K562 (cell line): Measurements from ENCODE around the gene GFM2. TPM values are rescaled to one million over a fixed set of nuclear protein-coding genes. Genes with fewer than 3 reads are reported as not detected.
A peak's percentile ranks its signal among the peaks of the same experiment; 100 is the strongest.

ENCODE experiments used
- BRD4 ChIP-seq: fragments of 200-600 bp; sonication (generic); IDR thresholded peaks from 2 replicates; pipeline ENCODE4 v1.6.1; 2017; ENCODE audit warnings: inconsistent platforms
- CHD2 ChIP-seq: IDR thresholded peaks from 2 replicates; pipeline ENCODE4 v1.6.1; 2011; ENCODE audit warnings: low read depth, low read length
- CXXC5 ChIP-seq: fragments of 250-450 bp; sonication (Bioruptor Pico); IDR thresholded peaks from 2 replicates; pipeline ENCODE4 v1.8.0; 2022; ENCODE audit warnings: inconsistent platforms, mild to moderate bottlenecking, moderate library complexity
- ERF ChIP-seq: fragments of 450-650 bp; formaldehyde crosslinking; IDR thresholded peaks from 2 replicates; pipeline ENCODE4 v1.4.0; 2020; ENCODE audit warnings: mild to moderate bottlenecking, mixed read lengths
- FOXJ2 ChIP-seq: fragments of 200-800 bp; sonication (Bioruptor generic); IDR thresholded peaks from 2 replicates; pipeline ENCODE4 v1.6.1; 2016; ENCODE audit warnings: missing genetic modification characterization, missing compliant biosample characterization
- HNRNPUL1 ChIP-seq: fragments of 200-400 bp; formaldehyde crosslinking; IDR thresholded peaks from 2 replicates; pipeline ENCODE4 v1.6.1; 2017; ENCODE audit warnings: low read length
- MAFF ChIP-seq: IDR thresholded peaks from 2 replicates; pipeline ENCODE4 v1.6.1; 2012; ENCODE audit warnings: low read length, improper control_type of control experiment
- MCM7 ChIP-seq, 2 experiments: fragments of 450-650 bp; IDR thresholded peaks; 2 replicates each; pipeline ENCODE4 v1.6.1; 2016 to 2018
- NCOA1 ChIP-seq: fragments of 450-650 bp; IDR thresholded peaks from 2 replicates; pipeline ENCODE4 v1.6.1; 2016; ENCODE audit warnings: low read depth
- PHTF2 ChIP-seq: fragments of 250-450 bp; sonication (Bioruptor Pico); IDR thresholded peaks from 2 replicates; pipeline ENCODE4 v1.5.0; 2021; ENCODE audit warnings: mild to moderate bottlenecking
- PURB ChIP-seq: sonication (generic); formaldehyde crosslinking; IDR thresholded peaks from 2 replicates; pipeline ENCODE4 v1.9.0; 2021; ENCODE audit warnings: low read depth, mild to moderate bottlenecking, missing genetic modification reagents
- SLC30A9 ChIP-seq: fragments of 250-450 bp; sonication (Bioruptor Pico); IDR thresholded peaks from 2 replicates; pipeline ENCODE4 v1.8.0; 2022; ENCODE audit warnings: mild to moderate bottlenecking, moderate library complexity
- SMAD4 ChIP-seq: fragments of 250-450 bp; sonication (Bioruptor Pico); conservative IDR thresholded peaks from 2 replicates; pipeline ENCODE4 v1.8.0; 2021; ENCODE audit warnings: inconsistent platforms, mild to moderate bottlenecking, moderate library complexity
- ZNF134 ChIP-seq: fragments of 250-450 bp; sonication (Bioruptor Pico); conservative IDR thresholded peaks from 2 replicates; pipeline ENCODE4 v1.4.0; 2020
- ZNF146 ChIP-seq: IDR thresholded peaks from one replicate; pipeline ENCODE4 v1.6.1; 2018; ENCODE audit warnings: missing compliant biosample characterization; ENCODE audit not compliant: unreplicated experiment
- ZNF174 ChIP-seq: fragments of 250-450 bp; sonication (Bioruptor Pico); IDR thresholded peaks from 2 replicates; pipeline ENCODE4 v1.4.0; 2020; ENCODE audit warnings: mild to moderate bottlenecking
- ZNF274 ChIP-seq: IDR thresholded peaks from 2 replicates; pipeline ENCODE4 v1.6.1; 2011; ENCODE audit warnings: low read depth, mild to moderate bottlenecking, low read length, moderate library complexity, borderline replicate concordance
- ZNF444 ChIP-seq: fragments of 250-450 bp; sonication (Bioruptor Pico); IDR thresholded peaks from 2 replicates; pipeline ENCODE4 v1.4.0; 2020; ENCODE audit warnings: mild to moderate bottlenecking, moderate library complexity
- ZNF644 ChIP-seq: fragments of 200-800 bp; sonication (Bioruptor generic); IDR thresholded peaks from 2 replicates; pipeline ENCODE4 v1.6.1; 2016; ENCODE audit warnings: low read depth, missing genetic modification characterization, missing compliant biosample characterization
- ZNF75A ChIP-seq: fragments of 450-650 bp; formaldehyde crosslinking; IDR thresholded peaks from 2 replicates; pipeline ENCODE4 v1.4.0; 2020; ENCODE audit warnings: mild to moderate bottlenecking
- polyA plus RNA-seq, 8 experiments: library from polyadenylated mRNA; depleted of rRNA in 4 of 8; stranded (reverse) in 5 of 8; unstranded in 3 of 8; fragments of >200 nt; fragmentation: Nextera tagmentation in 2 of 8; fragmentation: Illumina TruSeq in 1 of 8; extraction: Ambion mirVana in 2 of 8; extraction: Trizol in 1 of 8; gene quantifications; 2 replicates each; pipeline versions ENCODE4 v1.2.1 to v1.2.3, GENCODE V29; 2011 to 2014; ENCODE audit warnings: inconsistent platforms in 1 of 8, missing spikeins in 1 of 8
- total RNA-seq, 7 experiments: library from RNA; depleted of rRNA in 6 of 7; stranded (reverse); fragments of >200 nt in 6 of 7; fragmentation: Illumina TruSeq in 2 of 7; extraction: Trizol in 2 of 7; gene quantifications; 2 replicates each; pipeline versions ENCODE4 v1.2.1 to v1.2.3, GENCODE V29; 2011 to 2021; ENCODE audit warnings: low replicate concordance in 1 of 7
- TF ChIP-seq, protein P1 (sequence below): IDR thresholded peaks from 2 replicates; pipeline ENCODE4 v1.6.1; 2011; ENCODE audit warnings: borderline replicate concordance, low read depth, mild to moderate bottlenecking, moderate library complexity, low read length; ENCODE audit not compliant: insufficient read depth, poor library complexity, severe bottlenecking
- TF ChIP-seq, protein P2 (sequence below): IDR thresholded peaks from 2 replicates; pipeline ENCODE4 v1.6.1; 2014; ENCODE audit warnings: antibody characterized with exemption
- TF ChIP-seq, protein P3 (sequence below), 2 experiments: fragments of 450-650 bp; IDR thresholded peaks; 2 replicates each; pipeline ENCODE4 v1.6.1; 2018; ENCODE audit warnings: mild to moderate bottlenecking in 2 of 2, low read depth in 1 of 2; ENCODE audit not compliant: partially characterized antibody in 2 of 2

The GFM2 gene
- total and polyA plus RNA-seq, 9 of the 15 experiments (the other 6 are each of a cell fraction or from before 2014, with no cell fraction given): 32.8 to 78.2 (median 52.5) TPM

DNA sequence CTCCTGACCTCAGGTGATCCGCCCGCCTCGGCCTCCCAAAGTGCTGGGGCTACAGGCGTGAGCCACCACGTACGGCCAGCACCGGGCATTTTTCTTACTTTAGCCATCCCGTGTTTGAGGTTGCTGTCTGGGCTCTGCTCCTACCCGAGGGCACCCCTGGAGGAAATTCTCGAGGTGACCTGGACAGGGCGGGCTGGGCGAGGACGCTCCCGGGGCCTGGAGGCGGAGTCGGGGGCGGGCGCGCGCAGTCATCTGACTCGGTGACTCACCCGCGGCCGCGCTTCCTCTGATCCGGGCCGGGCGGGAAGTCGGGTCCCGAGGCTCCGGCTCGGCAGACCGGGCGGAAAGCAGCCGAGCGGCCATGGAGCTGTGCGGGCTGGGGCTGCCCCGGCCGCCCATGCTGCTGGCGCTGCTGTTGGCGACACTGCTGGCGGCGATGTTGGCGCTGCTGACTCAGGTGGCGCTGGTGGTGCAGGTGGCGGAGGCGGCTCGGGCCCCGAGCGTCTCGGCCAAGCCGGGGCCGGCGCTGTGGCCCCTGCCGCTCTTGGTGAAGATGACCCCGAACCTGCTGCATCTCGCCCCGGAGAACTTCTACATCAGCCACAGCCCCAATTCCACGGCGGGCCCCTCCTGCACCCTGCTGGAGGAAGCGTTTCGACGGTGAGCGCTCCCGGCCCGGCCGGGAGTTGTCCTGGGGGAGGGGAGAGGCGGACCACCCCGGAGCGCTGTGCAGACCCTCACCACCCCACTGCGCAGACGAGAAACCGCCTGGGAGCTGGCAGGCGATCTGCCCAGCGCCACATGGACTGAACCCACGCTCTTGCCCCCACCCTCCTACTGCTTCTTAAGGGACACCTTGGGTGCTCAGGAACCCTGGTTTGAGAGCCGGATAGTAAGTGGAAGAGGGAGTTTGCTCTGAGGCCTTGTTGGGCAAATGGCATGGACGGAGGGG lies 81.7 kb downstream of the GFM2 start, which contains the start of gene HEXB (continued):
- 0 out of 2 replicates have a peak, but pooled peaks have one; percentile 26 for TF ChIP-seq ZNF134 (CRISPR knock-in tag)
- TF ChIP-seq ZNF146 (CRISPR knock-in tag): no peak
- TF ChIP-seq PURB (CRISPR knock-in tag): no peak
- TF ChIP-seq, protein P1, sequence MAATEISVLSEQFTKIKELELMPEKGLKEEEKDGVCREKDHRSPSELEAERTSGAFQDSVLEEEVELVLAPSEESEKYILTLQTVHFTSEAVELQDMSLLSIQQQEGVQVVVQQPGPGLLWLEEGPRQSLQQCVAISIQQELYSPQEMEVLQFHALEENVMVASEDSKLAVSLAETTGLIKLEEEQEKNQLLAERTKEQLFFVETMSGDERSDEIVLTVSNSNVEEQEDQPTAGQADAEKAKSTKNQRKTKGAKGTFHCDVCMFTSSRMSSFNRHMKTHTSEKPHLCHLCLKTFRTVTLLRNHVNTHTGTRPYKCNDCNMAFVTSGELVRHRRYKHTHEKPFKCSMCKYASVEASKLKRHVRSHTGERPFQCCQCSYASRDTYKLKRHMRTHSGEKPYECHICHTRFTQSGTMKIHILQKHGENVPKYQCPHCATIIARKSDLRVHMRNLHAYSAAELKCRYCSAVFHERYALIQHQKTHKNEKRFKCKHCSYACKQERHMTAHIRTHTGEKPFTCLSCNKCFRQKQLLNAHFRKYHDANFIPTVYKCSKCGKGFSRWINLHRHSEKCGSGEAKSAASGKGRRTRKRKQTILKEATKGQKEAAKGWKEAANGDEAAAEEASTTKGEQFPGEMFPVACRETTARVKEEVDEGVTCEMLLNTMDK: no peak
- no peak for TF ChIP-seq ZNF444 (CRISPR knock-in tag)
- no peak for TF ChIP-seq NCOA1
- TF ChIP-seq BRD4: no peak
- TF ChIP-seq MAFF: no peak
- no peak for TF ChIP-seq MCM7 (IDR thresholded peaks at IDR 0.05)
- TF ChIP-seq, protein P2, sequence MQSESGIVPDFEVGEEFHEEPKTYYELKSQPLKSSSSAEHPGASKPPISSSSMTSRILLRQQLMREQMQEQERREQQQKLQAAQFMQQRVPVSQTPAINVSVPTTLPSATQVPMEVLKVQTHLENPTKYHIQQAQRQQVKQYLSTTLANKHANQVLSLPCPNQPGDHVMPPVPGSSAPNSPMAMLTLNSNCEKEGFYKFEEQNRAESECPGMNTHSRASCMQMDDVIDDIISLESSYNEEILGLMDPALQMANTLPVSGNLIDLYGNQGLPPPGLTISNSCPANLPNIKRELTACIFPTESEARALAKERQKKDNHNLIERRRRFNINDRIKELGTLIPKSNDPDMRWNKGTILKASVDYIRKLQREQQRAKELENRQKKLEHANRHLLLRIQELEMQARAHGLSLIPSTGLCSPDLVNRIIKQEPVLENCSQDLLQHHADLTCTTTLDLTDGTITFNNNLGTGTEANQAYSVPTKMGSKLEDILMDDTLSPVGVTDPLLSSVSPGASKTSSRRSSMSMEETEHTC: peak; percentile 78; the same call in 1 of the 2 replicates
- no peak for TF ChIP-seq ZNF274
- TF ChIP-seq CHD2: no peak
- no peak for TF ChIP-seq ZNF75A (CRISPR knock-in tag)
- no peak for TF ChIP-seq ZNF644 (tag)
- no peak for TF ChIP-seq SMAD4 (CRISPR knock-in tag)
- no peak for TF ChIP-seq SLC30A9 (CRISPR knock-in tag)
- TF ChIP-seq FOXJ2: no peak
- TF ChIP-seq PHTF2 (CRISPR knock-in tag): no peak
- no peak for TF ChIP-seq HNRNPUL1
- peak; percentile 75 for TF ChIP-seq CXXC5 (CRISPR knock-in tag)
- TF ChIP-seq ERF (CRISPR knock-in tag): no peak
- TF ChIP-seq, protein P3, sequence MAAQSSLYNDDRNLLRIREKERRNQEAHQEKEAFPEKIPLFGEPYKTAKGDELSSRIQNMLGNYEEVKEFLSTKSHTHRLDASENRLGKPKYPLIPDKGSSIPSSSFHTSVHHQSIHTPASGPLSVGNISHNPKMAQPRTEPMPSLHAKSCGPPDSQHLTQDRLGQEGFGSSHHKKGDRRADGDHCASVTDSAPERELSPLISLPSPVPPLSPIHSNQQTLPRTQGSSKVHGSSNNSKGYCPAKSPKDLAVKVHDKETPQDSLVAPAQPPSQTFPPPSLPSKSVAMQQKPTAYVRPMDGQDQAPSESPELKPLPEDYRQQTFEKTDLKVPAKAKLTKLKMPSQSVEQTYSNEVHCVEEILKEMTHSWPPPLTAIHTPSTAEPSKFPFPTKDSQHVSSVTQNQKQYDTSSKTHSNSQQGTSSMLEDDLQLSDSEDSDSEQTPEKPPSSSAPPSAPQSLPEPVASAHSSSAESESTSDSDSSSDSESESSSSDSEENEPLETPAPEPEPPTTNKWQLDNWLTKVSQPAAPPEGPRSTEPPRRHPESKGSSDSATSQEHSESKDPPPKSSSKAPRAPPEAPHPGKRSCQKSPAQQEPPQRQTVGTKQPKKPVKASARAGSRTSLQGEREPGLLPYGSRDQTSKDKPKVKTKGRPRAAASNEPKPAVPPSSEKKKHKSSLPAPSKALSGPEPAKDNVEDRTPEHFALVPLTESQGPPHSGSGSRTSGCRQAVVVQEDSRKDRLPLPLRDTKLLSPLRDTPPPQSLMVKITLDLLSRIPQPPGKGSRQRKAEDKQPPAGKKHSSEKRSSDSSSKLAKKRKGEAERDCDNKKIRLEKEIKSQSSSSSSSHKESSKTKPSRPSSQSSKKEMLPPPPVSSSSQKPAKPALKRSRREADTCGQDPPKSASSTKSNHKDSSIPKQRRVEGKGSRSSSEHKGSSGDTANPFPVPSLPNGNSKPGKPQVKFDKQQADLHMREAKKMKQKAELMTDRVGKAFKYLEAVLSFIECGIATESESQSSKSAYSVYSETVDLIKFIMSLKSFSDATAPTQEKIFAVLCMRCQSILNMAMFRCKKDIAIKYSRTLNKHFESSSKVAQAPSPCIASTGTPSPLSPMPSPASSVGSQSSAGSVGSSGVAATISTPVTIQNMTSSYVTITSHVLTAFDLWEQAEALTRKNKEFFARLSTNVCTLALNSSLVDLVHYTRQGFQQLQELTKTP (IDR thresholded peaks at IDR 0.05; ENCODE audit: low read depth in 1 of 2, partially characterized antibody in 2 of 2): no peak
- no peak for TF ChIP-seq ZNF174 (CRISPR knock-in tag)
